NCI-H2029 treated with DMSO at 0.1 percent for 48 hours (cell line): ENCODE data around the gene SNAI3.

Source experiments
- DNase-seq: peaks from one replicate; lab custom pipeline; 2025; lab: John Stamatoyannopoulos, UW

SNAI3 gene

DNA sequence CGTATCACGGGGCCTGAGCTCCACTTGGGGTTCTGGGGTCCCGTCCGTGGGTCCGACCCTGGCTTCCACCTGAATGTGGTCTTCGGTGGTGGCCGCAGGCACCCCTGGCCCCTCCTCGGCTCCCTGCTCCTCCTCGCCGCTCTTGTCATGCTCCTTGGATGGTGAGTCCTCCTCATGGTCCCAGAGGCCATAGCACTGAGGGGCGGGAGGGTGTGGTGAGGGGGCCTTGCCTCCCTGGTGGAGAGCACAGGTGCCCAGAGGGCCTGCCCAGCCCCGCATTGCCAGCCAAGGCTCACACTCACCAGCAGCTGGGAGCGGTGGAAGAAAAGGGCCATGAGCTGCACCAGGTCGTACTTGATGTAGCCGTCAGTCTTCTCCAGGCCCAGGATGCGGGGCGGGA lies 34.9 kb upstream of the SNAI3 start:
- no peak for DNase-seq

DNA sequence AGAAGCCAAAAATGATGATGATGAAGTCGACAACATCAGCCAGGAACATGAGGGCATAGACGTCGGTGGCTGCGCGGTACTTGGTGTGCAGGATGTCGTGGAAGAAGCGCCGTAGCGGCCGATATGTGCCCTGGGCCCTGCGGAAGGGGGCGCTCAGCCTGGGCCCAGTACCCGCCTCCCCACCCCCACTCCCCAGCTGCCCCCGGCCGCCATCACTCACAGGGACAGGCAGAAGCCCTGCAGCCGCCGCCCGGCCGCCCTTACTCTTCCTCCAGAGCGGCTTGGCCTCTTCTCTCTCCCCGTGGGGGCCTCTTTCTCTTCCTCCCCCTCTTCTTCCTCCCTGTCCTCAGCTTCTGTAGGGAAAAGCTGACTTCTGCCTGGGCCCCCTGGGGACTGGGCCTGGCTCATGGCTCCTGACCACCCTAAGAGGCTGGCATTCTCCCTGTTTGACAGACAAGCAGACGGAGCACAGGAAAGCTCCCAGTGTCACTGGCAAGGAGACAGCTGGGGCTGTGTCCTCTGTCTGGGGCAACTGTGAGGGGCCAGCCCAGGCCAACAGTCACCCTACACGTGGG lies 34.2 kb upstream of the SNAI3 start:
- DNase-seq: no peak

DNA sequence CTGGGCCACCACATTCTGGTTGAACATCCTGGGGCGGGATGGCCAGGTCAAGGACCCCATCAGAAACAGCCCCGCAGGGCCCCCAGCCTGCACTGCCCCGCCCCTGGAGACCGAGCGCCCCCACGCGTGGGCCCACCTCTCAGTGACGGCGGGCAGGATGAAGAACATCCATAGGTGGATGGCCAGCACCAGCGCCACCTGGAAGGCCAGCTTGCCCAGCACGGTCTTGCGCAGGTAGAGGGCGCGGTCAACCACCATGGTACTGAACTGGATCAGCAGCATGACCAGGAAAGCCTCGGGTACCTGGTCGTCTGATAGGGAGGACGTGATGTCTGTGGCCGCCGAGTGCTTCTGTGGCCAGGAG lies 33.6 kb upstream of the SNAI3 start:
- DNase-seq: no peak

DNA sequence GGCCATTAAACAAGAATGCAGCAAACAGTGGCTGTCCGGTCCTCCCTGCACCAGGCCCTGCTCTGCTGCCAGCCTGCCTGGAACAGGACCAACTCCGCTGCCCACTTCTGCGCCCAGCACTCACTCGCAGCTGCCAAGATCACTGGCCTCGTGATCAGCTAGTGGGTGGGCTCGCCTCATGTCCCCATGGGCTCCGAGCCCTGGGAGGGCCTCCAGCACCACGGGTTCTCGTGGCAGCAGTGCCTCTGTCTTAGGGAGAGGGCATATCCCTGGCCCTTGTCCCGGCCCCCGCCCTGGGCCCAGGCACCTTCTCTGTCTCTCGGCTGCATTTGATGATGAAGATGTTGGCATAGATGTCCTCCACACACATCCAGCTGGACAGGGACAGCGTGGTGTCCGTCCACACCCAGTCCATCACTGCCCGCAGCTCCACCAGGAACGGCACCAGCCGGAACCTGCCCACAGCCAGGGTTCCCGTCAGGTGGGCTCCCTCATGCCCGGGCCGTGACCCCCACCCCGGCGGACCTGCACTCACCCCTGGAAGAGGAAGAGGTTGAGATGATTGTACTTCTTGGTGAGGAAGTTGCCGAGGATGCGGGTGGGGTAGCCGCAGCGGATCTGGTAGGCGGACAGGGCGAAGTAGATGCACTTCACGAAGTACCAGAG lies 33.1 kb upstream of the SNAI3 start:
- no peak for DNase-seq

DNA sequence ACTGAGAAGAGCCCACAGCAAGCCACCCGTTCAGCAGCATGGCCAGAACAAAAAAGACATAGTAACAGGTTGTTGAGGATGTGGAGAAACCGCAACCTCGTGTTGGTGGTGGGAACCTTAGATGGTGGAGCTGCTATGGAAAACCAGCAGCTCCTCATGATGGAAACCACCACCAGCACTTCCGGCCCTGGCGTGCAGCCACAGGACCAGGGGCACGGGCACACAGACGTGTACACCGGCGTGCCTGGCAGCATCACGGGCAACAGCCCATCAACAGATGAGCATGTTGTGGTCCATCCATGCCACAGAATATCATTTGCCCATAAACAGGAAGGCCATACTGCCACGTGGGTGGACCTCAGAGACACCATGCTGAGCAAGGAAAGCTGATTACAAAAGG lies 31.9 kb upstream of the SNAI3 start:
- no peak for DNase-seq

DNA sequence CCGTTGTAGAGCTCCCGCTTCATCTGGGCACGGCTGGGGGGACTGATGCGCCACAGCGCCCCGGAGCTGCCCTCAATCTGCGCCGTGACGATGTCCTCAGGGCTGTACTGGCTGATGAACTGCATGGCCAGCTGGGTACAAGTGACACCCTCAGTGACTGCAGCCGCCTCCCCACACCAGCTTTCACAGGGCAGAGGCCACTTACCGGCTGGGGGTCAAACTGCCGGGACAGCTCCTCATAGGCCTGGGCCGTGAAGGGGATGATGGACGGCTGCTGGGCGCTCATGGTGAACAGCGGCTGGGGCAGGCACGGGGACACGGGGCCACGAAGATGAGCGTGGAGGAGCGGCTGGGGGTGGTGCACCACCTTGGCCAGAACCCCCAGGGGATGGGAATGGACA lies 30.3 kb upstream of the SNAI3 start:
- DNase-seq: no peak

DNA sequence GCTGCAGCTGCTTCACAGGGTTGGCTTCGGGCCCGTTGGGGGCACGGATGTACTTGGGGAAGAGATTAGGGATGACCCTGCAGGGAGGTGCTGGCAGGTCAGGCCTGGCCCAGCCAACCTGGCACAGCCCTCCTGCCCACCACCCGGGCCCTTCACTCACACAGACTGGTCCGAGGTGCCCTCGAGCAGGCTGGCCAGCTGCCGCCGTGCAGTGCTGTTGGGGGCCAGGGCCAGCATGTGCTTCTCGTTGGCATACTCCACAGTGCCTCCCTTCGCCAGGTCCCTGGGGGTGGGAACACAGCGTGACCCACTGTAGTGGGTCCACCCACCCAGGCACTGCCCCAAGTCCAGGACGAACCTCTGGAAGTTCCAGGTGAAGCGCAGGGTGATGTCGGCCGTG lies 29.9 kb upstream of the SNAI3 start:
- no peak for DNase-seq

DNA sequence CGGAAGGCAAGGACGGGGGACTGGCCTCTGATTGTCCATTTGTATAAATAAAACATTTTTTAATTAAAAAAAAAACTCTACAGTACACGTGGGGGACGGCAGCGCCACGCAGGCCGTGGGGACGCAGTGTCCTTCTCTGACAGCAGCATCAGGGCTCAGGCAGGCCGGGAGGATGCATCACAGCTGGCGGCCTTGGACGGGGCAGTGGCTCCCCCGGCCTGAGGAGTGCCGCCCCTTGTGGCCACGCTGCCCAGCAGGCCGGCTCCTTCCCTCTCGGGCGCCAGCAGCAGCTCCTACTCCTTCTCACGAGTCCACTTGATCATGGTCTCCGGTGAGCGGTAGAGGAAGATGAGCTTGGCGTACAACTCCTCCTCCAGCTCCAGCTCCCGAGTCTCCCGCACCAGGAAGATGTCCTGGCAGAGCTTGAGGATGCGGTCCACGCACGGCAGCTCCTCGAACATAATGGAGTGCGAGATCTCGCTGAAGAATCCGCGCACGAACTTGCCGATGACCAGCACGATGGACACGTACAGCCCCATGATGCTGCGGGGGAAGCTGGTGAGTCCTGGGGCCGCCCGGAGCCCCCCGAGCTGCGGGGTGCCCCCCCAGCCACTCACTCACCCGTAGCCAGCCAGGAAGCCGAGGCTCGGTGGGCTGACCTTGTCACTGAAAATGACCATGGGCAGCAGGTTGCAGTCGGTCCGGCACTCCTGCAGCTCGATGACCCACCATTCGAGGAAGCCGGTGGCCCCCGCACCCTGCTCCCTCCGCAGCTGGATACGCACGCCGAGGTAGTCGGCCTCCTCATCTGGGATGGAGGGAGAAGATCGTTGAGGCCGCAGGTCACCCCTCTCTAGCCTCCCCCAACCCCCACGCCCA lies 29.2 kb upstream of the SNAI3 start:
- no peak for DNase-seq

DNA sequence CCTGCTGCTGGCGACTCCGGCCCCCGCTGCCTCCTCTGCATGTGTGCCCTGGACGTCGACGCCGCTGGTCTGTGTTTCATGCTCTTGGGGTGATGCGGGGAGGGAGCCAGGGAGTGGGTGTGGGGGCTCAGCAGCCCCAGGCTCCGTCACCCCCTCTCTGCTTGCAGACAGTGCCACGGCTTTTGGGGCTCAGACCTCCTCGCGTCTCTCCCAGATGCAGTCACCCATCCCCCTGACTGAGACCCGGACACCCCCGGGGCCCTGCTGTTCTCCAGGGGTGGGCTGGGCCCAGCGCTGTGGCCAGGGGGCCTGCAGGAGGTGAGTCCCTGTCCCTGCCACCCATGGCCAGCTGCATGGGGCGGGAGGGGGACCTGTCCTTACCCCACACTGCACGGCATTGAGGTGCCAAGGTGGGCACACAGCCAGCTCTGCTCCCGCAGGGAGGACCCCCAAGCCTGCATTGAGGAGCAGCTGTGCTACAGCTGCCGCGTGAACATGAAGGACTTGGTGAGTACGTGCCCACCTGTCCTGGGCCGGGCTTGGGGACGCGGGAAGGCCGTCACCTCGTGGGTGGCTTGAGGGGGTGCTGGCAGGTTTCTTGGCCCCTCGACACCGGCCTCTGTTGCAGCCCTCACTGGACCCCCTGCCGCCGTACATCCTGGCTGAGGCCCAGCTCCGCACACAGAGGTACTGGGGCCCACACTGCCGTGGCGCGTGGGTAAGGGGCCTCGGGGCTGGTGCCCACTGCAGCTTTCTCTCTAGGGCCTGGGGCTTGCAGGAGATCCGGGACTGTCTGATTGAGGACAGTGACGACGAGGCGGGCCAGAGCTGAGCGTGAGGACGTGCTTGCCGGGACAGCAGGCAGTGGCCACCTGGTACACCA lies 28.4 kb upstream of the SNAI3 start:
- no peak for DNase-seq

DNA sequence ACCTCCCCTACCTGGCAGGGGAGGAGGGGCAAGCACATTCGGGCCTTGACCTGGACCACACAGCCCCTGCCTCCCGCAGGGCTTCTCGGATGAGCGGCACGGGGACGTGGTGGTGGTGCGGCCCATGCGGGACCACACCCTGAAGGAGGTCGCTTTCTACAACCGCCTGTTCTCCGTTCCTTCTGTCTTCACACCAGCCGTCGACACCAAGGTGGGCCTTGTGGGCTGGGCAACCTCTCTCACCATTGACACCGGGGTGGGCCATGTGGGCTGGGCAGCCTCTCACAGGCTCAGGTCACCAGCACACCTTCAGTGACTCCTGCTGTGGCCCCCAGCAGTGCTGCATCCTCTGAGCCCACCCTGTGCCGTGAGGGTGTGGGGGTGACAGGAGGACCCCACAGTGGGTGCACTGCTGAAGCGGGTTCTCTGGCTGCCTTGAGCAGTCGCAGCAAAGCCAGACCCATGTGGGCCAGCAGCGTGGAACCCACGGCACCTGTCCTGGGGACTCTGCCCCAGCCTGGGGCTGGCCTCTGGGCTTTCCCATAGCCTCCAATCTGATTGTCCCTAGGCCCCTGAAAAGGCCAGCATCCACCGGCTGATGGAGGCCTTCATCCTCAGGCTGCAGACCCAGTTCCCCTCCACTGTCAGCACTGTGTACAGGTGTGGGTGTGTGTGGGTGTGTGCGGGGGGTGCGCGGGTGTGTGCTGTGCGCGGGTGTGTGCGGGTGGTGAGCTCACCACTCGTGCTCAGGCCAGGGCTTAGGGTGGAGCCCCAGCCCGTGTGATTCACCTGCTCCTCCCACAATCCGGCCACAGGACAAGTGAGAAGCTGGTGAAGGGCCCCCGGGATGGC lies 27.5 kb upstream of the SNAI3 start:
- DNase-seq: no peak

DNA sequence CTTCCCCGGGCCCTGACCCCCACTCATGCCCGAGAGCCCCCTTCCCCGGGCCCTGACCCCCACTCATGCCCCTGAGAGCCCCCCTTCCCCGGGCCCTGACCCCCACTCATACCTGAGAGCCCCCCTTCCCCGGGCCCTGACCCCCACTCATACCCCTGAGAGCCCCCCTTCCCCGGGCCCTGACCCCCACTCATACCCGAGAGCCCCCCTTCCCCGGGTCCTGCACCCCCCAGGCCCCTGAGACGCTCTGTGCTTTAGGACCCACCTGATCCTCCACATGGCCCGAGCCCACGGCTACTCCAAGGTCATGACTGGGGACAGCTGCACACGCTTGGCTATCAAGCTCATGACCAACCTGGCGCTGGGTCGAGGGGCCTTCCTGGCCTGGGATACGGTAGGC lies 26.7 kb upstream of the SNAI3 start:
- DNase-seq: no peak

DNA sequence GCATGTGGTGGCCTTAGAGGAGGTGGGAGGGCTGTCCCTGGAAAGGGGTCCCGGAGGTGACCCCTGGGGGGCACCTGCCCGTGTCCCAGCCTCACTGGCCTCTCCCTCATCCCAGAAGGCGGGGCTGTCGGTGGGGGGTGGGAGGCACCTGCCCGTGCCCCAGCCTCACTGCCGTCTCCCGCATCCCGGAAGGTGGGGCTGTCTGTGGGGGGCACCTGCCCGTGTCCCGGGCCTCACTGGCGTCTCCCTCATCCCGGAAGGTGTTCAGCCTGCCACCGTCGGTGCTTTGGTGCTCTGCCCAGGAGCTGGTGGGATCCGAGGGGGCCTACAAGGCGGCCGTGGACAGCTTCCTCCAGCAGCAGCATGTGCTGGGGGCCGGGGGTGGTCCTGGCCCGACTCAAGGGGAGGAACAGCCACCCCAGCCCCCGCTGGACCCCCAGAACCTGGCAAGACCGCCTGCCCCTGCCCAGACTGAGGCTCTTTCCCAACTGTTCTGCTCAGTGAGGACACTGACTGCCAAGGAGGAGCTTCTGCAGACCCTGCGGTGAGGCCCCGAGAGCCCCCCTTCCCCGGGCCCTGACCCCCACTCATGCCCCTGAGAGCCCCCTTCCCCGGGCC lies 26.2 kb upstream of the SNAI3 start:
- DNase-seq: no peak

DNA sequence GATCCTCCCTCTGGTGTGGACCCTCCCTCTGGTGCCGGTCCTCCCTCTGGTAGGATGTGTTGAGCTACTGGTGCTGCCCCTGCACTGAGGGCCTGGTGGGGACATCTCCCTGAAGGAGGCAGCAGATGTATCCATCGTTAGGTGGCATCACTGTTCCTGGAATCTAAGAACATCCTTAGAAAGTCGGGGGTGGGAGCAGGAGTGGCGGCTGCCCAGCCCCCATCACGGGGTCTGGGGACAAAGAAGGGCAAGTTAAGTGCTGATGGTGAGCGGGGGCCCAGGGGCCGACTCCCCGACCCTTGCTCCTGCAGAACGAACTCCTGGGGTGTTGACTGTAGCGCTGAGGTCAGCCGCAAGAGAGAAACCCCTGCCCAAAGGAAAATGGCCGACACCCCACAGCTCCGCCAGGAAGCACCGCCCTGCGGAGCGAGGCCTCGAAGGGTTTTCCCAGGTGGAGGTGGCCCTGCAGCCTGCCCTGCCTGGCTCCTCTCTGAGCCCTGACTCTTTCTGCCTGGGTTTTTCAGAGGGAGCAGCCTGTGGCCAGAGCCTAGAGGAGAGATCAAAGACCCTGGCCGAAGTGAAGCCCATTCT lies 25.5 kb upstream of the SNAI3 start:
- DNase-seq: no peak

DNA sequence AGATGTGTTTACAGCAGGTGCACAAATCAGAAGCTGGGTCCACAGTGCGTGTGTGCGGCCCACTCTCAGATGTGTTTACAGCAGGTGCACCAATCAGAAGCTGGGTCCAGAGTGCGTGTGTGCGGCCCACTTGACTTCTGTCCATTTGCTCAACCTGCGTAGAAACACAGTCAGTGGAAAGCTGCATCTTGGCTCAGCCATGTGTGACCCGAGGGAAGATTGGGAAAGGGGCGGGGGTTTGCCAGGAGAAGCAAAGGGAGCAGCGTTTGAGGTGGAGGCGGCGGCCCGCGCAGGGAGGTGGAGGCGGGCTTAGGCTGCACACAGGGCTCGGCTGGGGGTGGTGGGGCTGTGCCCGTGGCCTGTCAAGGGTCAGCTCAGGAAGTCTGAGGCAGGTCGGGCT lies 24.2 kb upstream of the SNAI3 start:
- DNase-seq: no peak

DNA sequence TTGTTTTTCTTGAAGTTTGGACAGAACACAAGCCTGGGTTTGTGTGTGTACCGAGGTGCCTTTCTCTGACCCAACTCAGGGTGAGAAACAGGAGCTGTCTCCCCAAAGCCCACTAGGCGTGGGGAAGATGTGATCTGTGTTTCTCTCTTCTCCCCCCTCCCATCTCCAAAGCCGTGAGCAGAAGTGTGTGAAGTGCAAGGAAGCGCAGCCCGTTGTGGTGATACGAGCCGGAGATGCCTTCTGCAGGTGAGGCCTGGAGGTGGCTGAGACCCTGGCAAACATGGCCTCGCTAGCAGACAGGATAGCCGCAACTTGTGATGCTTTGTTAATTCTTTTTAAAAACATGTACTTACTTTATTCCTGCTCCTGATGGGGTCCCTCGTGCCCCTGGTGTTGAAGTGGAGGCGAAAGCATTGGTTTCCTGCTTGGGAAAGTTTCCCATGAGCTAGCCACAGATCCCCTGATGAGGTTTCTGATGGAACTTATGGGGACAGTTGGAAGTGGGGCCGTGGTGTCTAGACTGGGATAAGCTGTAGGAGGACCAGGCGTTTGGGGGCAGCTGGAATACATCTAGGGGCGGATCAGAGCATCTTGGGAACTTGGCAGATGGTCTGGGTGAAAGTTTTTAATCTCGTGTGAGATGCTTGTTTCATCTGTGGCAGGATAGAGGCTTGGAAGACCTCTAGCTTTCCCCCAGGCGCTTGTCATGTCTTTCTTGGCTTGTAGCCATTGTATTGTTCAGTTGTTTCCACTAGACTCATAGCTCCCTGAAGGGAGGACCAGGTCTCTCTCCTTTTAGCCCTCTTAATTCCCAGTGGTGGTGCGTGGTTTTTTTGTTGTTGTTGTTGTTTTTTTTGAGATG lies 20.9 kb upstream of the SNAI3 start:
- DNase-seq: no peak

DNA sequence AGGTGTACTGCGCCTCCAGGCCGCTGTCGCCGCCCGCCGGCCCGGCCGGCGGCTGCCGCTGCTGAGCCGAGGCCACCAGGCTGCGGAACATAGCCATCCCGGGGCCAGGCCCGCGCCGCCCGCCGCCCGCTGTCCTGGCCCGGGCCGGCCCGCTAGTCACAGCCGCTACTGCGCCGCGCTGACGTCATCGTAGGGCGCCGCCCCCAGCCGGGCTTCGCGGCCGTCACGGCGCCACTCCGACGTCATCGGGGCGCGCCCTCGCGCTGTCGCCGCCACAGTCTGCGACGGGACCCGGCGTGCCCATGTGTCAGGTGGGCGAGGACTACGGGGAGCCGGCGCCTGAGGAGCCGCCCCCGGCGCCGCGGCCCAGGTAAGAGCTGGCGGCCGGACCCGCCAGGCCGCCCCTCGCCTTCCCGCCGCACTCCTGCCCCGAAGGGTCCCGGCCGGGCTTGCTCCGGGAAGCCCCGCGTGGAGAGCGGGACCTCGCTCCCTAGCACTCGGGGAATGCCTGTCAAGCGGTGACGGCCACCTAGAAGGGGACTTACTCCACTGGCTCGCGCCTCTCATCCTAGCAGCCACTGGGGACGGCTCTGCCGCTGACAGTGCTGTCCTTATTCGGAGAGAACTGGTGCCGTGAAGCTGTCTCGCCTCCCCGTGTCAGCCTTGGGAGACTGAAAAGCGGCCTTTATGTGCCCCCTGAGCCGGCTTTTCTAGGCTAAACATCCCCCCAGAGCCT lies 20.1 kb upstream of the SNAI3 start, which contains the start of the genes CTU2 and RNF166:
TSS of gene CTU2 (plus strand) at position 275 of the 736 bp plus-strand sequence. CDS start at position 303, 28 bp downstream.
TSS of gene RNF166 (minus strand) at position 180 of the 736 bp plus-strand sequence. CDS start at position 97, 83 bp downstream.
- DNase-seq: no peak

DNA sequence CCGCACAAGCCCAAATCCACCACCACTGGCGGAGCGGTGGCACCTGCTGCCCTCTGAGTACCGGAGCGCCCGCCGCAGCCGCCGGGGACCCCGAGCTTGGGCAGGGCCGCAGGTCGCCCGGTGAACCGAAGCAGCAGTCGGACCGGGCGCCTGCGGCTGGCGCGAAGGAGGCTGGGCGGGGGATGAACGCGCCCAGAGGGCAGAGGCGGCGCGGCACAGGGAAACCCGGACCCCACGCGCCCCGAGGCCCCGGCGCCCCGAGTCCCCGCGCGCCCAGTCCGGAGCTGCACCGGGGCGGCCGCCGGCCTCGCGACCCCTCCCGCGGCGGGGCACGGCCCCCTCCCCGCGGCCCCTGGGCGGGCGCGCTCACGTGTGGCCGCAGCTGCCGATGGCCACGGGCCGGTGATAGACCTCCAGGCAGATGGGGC lies 19.5 kb upstream of the SNAI3 start:
- DNase-seq: no peak

DNA sequence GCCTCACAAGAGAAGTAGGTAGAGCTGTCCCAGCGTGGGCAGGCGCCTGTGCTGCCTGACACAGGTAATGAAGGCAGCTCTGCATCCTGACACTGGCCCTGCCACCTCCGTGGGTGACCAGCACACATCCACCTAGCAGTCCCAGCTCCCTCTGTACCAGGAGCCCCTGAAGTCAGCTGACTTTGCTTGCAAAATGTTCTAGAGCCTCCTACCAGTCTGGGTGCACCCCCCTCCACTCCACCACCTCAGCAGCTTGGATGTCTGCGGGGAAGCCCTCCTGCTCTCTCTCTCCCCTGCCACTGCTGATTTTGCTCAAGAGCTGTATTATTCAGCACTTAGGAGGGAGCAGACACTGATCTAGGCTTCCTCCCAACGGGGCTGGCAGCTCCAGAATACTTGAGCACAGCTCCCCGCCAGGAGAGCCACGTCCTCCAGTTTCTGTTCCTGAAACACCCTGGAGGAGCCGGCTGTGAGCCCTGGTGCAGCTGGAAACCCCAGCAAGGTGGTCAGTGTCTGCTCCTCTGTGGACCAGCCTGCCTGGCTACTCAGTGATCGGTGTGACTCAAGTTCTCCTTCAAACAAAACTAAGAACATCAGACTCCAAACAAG lies 18.9 kb upstream of the SNAI3 start:
- no peak for DNase-seq
